ENCODE results near the gene KHK. TPM values are rescaled to one million over a fixed set of nuclear protein-coding genes. Genes with fewer than 3 reads are reported as not detected.

KHK gene
- total RNA-seq, 1 donor from 2014 or later: 5.1 TPM

- Histone ChIP-seq H3K27ac (peak overlapping the region; percentile 20), H3K9me3 (no peaks in the 10 kb centered on the region), H3K4me1 (peaks cover 44% of the 10 kb centered on the region), H3K36me3 (no peaks in the 10 kb centered on the region), H3K27me3 (ENCODE audit: low read depth) (no peaks in the 10 kb centered on the region), H3K4me3 (peak overlapping the region; percentile 55)
- no peak for DNase-seq
- no peak for ATAC-seq
- intact Hi-C loops (cut with DNase I): no loop called here
- TF ChIP-seq, protein P1, sequence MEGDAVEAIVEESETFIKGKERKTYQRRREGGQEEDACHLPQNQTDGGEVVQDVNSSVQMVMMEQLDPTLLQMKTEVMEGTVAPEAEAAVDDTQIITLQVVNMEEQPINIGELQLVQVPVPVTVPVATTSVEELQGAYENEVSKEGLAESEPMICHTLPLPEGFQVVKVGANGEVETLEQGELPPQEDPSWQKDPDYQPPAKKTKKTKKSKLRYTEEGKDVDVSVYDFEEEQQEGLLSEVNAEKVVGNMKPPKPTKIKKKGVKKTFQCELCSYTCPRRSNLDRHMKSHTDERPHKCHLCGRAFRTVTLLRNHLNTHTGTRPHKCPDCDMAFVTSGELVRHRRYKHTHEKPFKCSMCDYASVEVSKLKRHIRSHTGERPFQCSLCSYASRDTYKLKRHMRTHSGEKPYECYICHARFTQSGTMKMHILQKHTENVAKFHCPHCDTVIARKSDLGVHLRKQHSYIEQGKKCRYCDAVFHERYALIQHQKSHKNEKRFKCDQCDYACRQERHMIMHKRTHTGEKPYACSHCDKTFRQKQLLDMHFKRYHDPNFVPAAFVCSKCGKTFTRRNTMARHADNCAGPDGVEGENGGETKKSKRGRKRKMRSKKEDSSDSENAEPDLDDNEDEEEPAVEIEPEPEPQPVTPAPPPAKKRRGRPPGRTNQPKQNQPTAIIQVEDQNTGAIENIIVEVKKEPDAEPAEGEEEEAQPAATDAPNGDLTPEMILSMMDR (IDR thresholded peaks at IDR 0.05): no peak
Measured at GRCh38 chr2:27080603-27080936, 6.0 kb upstream of the KHK start.

GRCh38 chr2:27081984-27082772 lies 4.4 kb upstream of the KHK start:
- H3K27me3 ChIP-seq (ENCODE audit: low read depth): no peaks in the 10 kb centered on the region
- H3K4me1 ChIP-seq: peaks cover 43% of the 10 kb centered on the region
- intact Hi-C loops (cut with DNase I): no loop called here
- no peaks in the 10 kb centered on the region for H3K36me3 ChIP-seq
- H3K27ac ChIP-seq: peak overlapping the region; percentile 85
- TF ChIP-seq, protein P1 (IDR thresholded peaks at IDR 0.05): no peak
- H3K9me3 ChIP-seq: no peaks in the 10 kb centered on the region
- no peak overlapping the region for H3K4me3 ChIP-seq
- DNase-seq (no peak), ATAC-seq (no peak)

- no peaks in the 10 kb centered on the region for H3K27me3 ChIP-seq (ENCODE audit: low read depth)
- TF ChIP-seq, protein P1 (IDR thresholded peaks at IDR 0.05): no peak
- H3K4me3 ChIP-seq: no peak overlapping the region
- DNase-seq (no peak), ATAC-seq (no peak)
- intact Hi-C loops (cut with DNase I): no loop called here
- H3K4me1 ChIP-seq: peaks cover 50% of the 10 kb centered on the region
- H3K36me3 ChIP-seq: no peaks in the 10 kb centered on the region
- no peaks in the 10 kb centered on the region for H3K9me3 ChIP-seq
- no peak overlapping the region for H3K27ac ChIP-seq
Measured at GRCh38 chr2:27082773-27083409, 3.7 kb upstream of the KHK start.

DNA sequence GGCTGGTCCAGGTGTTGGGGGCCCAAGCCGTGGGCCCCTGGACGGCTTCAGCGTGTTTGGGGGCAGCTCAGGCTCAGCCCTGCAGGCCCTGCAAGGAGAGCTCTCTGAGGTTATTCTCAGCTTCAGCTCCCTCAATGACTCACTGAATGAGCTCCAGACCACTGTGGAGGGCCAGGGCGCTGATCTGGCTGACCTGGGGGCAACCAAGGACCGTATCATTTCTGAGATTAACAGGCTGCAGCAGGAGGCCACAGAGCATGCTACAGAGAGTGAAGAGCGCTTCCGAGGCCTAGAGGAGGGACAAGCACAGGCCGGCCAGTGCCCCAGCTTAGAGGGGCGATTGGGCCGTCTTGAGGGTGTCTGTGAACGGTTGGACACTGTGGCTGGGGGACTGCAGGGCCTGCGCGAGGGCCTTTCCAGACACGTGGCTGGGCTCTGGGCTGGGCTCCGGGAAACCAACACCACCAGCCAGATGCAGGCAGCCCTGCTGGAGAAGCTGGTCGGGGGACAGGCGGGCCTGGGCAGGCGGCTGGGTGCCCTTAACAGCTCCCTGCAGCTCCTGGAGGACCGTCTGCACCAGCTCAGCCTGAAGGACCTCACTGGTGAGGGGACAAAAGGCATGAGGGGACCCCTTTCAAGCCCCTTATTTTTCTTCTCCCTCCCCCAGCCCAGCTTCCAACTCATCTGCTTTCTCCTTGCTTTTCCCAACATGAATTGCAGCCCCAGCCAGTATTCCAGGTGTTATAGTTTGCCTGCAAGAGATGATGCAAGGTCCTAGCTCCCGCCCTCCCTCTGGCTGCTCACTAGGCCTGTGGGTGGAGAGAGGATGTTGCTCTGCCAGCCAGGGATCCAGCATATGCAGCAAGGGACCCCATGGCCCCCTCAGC lies 2.9 kb upstream of the KHK start:
- ATAC-seq (no peak), DNase-seq (no peak)
- Histone ChIP-seq H3K9me3 (no peaks in the 10 kb centered on the region), H3K36me3 (no peaks in the 10 kb centered on the region), H3K4me3 (no peak overlapping the region), H3K27me3 (ENCODE audit: low read depth) (no peaks in the 10 kb centered on the region), H3K27ac (no peak overlapping the region), H3K4me1 (peaks cover 50% of the 10 kb centered on the region)
- intact Hi-C loops (cut with DNase I): no loop called here
- TF ChIP-seq, protein P1 (IDR thresholded peaks at IDR 0.05): no peak

GRCh38 chr2:27084297-27085061 lies 2.1 kb upstream of the KHK start:
- H3K27ac ChIP-seq: no peak overlapping the region
- no peaks in the 10 kb centered on the region for H3K27me3 ChIP-seq (ENCODE audit: low read depth)
- peaks cover 50% of the 10 kb centered on the region for H3K4me1 ChIP-seq
- intact Hi-C loops (cut with DNase I): no loop called here
- H3K9me3 ChIP-seq: no peaks in the 10 kb centered on the region
- no peak for ATAC-seq
- no peak for DNase-seq
- TF ChIP-seq, protein P1 (IDR thresholded peaks at IDR 0.05): no peak
- no peaks in the 10 kb centered on the region for H3K36me3 ChIP-seq
- no peak overlapping the region for H3K4me3 ChIP-seq
